PFSK-1 (cell line): Measurements from ENCODE around the gene TCF20.

Experiments
- POLR2AphosphoS5 ChIP-seq: IDR thresholded peaks from 2 replicates; pipeline ENCODE4 v1.6.1; 2012; ENCODE audit warnings: low read depth, mild to moderate bottlenecking, control low read depth, low read length, moderate library complexity
- TAF1 ChIP-seq: IDR thresholded peaks from 2 replicates; pipeline ENCODE4 v1.6.1; 2012; ENCODE audit warnings: low read length, control low read depth, borderline replicate concordance; ENCODE audit not compliant: insufficient read depth

DNA sequence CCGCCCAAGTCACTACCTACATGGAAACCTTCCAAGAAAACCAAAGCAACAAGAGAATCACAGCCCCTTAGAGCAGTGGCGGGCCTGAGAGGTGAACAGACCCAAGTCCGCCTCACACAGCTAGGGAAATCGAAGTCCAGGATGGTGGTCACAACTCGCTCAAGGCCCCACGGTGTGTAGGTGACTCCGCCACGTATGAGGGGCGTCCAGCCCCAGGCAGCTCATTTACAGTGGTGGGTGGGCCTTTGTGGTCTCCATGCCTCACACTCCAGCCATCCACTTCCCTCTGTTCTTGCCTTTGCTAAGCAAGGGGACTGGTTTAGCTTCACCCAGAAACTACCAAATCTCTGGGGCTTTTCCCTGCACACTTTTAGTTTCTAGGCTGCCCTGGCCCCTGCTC, 9.7 kb upstream of the TCF20 start:
- TF ChIP-seq POLR2AphosphoS5 (no peak), TAF1 (no peak)
